HG03196 (cell line): Measurements from ENCODE around the gene SCFD2.
"Not testable (repeated sequence)": the region's sequence is repeated elsewhere in the genome, so short reads cannot be mapped to it uniquely, and the experiment has no call there.

Experiments used
- ATAC-seq: cut with Tn5 transposase; IDR thresholded peaks from one replicate; pipeline ENCODE4 v1.9.1; 2021; ENCODE audit not compliant: unreplicated experiment

The SCFD2 gene

GRCh38 chr4:52841682-52842456, 524.0 kb downstream of the SCFD2 start:
- ATAC-seq = no peak

- ATAC-seq = no peak
Observed at GRCh38 chr4:52840531-52841370, 525.1 kb downstream of the SCFD2 start.

- no peak for ATAC-seq
Observed at GRCh38 chr4:52838729-52839586, 526.9 kb downstream of the SCFD2 start.

- no peak for ATAC-seq
Observed at GRCh38 chr4:52837716-52838558, 527.9 kb downstream of the SCFD2 start.

GRCh38 chr4:52836678-52837077, 529.2 kb downstream of the SCFD2 start:
- no peak for ATAC-seq

- ATAC-seq = no peak
Observed at GRCh38 chr4:52836120-52836519, 529.7 kb downstream of the SCFD2 start.

- ATAC-seq = not testable (repeated sequence)
Observed at GRCh38 chr4:52834641-52835456, 531.0 kb downstream of the SCFD2 start.

- no peak for ATAC-seq
Observed at GRCh38 chr4:52833941-52834525, 531.8 kb downstream of the SCFD2 start.

GRCh38 chr4:52825460-52826090, 540.3 kb downstream of the SCFD2 start:
- no peak for ATAC-seq

- no peak for ATAC-seq
Observed at GRCh38 chr4:52824603-52825459, 541.0 kb downstream of the SCFD2 start.

GRCh38 chr4:52824270-52824602, 541.6 kb downstream of the SCFD2 start:
- no peak for ATAC-seq

GRCh38 chr4:52823702-52824092, 542.2 kb downstream of the SCFD2 start:
- no peak for ATAC-seq
